GM23248 (cell line): ENCODE measurements around the gene RALGPS1. TPM values are rescaled to one million over a fixed set of nuclear protein-coding genes. Genes with fewer than 3 reads are reported as not detected.

Experiments
- DNase-seq: peaks from one replicate; pipeline ENCODE4 v3.0.0-alpha.2; 2015
- H2AFZ ChIP-seq: fragments of 200-600 bp; sonication (generic); 2 replicates; pipeline ENCODE4 v1.6.1; 2016; ENCODE audit warnings: antibody characterized with exemption
- H3F3A ChIP-seq: fragments of 200-600 bp; sonication (generic); 2 replicates; pipeline ENCODE4 v1.6.1; 2016; ENCODE audit warnings: mild to moderate bottlenecking, antibody characterized with exemption, mixed run types; ENCODE audit not compliant: insufficient read depth
- H3K27ac ChIP-seq: fragments of 200-600 bp; sonication (generic); 2 replicates; pipeline ENCODE4 v1.5.1; 2016; ENCODE audit warnings: mild to moderate bottlenecking
- H3K27me3 ChIP-seq: fragments of 200-600 bp; sonication (generic); replicated peaks from 2 replicates; pipeline ENCODE4 v1.6.1; 2016; ENCODE audit warnings: mild to moderate bottlenecking; ENCODE audit not compliant: insufficient read depth
- H3K36me3 ChIP-seq: fragments of 200-600 bp; sonication (generic); 2 replicates; pipeline ENCODE4 v1.6.1; 2016; ENCODE audit warnings: low read depth, mild to moderate bottlenecking
- H3K4me1 ChIP-seq: fragments of 200-600 bp; sonication (generic); 2 replicates; pipeline ENCODE4 v1.6.1; 2016; ENCODE audit warnings: mild to moderate bottlenecking; ENCODE audit not compliant: insufficient read depth
- H3K4me2 ChIP-seq: fragments of 200-600 bp; sonication (generic); one replicate; pipeline ENCODE4 v1.6.1; 2016; ENCODE audit warnings: mild to moderate bottlenecking; ENCODE audit not compliant: unreplicated experiment
- H3K4me3 ChIP-seq: fragments of 200-600 bp; sonication (generic); 2 replicates; pipeline ENCODE4 v1.5.1; 2016; ENCODE audit warnings: mild to moderate bottlenecking
- H3K79me2 ChIP-seq: fragments of 200-600 bp; sonication (generic); 2 replicates; pipeline ENCODE4 v1.6.1; 2016; ENCODE audit warnings: mild to moderate bottlenecking; ENCODE audit not compliant: insufficient read depth
- H3K9ac ChIP-seq: fragments of 200-600 bp; sonication (generic); 2 replicates; pipeline ENCODE4 v1.6.1; 2016; ENCODE audit warnings: mild to moderate bottlenecking
- H3K9me2 ChIP-seq: fragments of 200-600 bp; sonication (generic); 2 replicates; pipeline ENCODE4 v1.6.1; 2016; ENCODE audit warnings: mixed run types, mild to moderate bottlenecking, moderate library complexity; ENCODE audit not compliant: insufficient read depth
- H3K9me3 ChIP-seq: fragments of 200-600 bp; sonication (generic); one replicate; pipeline ENCODE4 v1.6.1; 2017; ENCODE audit warnings: low read depth
- H4K20me1 ChIP-seq: fragments of 200-600 bp; sonication (generic); 2 replicates; pipeline ENCODE4 v1.6.0; 2016; ENCODE audit not compliant: insufficient read depth
- EZH2 ChIP-seq: fragments of 200-600 bp; sonication (generic); IDR thresholded peaks from 2 replicates; pipeline ENCODE4 v1.6.1; 2018; ENCODE audit warnings: antibody characterized with exemption, mild to moderate bottlenecking; ENCODE audit not compliant: insufficient read depth, poor library complexity, severe bottlenecking
- EZH2phosphoT487 ChIP-seq: fragments of 200-600 bp; sonication (generic); IDR thresholded peaks from 2 replicates; pipeline ENCODE4 v1.6.1; 2018; ENCODE audit warnings: antibody characterized with exemption, moderate library complexity, mild to moderate bottlenecking, low read depth; ENCODE audit not compliant: insufficient read depth
- WGBS, 2 experiments: methylation state at CpG; one replicate each; pipeline ENCODE4 v1.1.6; 2015 to 2017; ENCODE audit warnings: low lambda C conversion rate in 2 of 2, low coverage in 1 of 2; ENCODE audit errors: missing lambda C conversion rate in 2 of 2; 5-methylcytosine and 5-hydroxymethylcytosine counted together
- in situ Hi-C: fragments of 300-500 bp; cut with MboI; formaldehyde crosslinking; loops from 2 replicates; pipeline ENCODE4 v1.15.0; 2020
- polyA plus RNA-seq: library from polyadenylated mRNA; unstranded; fragments of >200 nt; fragmentation: Nextera tagmentation; extraction: Ambion mirVana; gene quantifications from 2 replicates; pipeline ENCODE4 v1.2.1, GENCODE V29; 2016
- total RNA-seq: library from RNA; depleted of rRNA; stranded (reverse); fragments of >200 nt; shearing (Covaris generic); gene quantifications from 2 replicates; pipeline ENCODE4 v1.2.3, GENCODE V29; 2014

RALGPS1 gene
- total and polyA plus RNA-seq, 2 experiments from 2014 or later, result 0.54 to 1.8 TPM

DNA sequence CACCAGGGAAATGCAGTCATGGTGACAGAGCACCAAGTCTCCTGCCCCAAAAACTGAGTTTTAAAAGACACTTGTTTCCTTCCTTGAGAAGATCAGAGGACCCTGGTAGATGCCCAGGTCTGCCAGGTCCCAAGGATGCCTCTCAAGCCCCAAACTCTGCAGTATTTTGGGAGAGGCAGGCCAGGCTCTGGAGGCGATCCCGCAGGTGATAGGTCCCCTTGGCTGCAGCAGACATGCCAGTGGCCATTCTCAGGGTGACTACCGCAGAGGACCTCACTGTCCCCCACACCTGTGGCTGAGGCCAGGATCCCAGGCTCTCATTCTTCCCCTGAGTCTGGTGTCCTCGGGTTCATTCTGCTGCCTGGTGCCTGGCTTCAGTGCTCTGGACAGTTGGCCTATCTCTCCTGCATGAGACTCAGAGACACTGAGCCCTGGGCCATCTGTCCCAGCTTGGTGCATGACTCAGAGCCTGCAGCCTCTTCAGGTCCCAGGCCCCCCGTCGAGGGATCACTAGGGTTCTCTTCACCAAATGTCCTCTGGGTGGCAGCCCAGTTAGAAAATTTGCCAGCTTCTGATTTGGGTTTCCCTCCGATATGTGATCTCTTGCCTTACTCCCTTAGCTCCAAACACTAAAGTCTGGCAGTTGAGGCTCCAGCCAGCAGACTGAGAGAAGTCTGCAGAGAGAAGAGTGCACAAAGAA lies 290.3 kb downstream of the RALGPS1 start:
- DNase-seq, result peak; percentile 76
- H3K36me3 ChIP-seq, result no peaks in the 10 kb centered on the region
- no peaks in the 10 kb centered on the region for H3K79me2 ChIP-seq
- H3K27ac ChIP-seq, result no peak overlapping the region
- TF ChIP-seq EZH2 (no peak), EZH2phosphoT487 (no peak)
- peaks cover 3% of the 10 kb centered on the region; the same call in 1 of the 2 replicates for H3K27me3 ChIP-seq
- H3K9me2 ChIP-seq, result no peaks in the 10 kb centered on the region
- no peak overlapping the region for H3K4me3 ChIP-seq
- no peaks in the 10 kb centered on the region for H3K9me3 ChIP-seq
- no peaks in the 10 kb centered on the region for H3F3A ChIP-seq
- H3K9ac ChIP-seq, result no peak overlapping the region
- H3K4me2 ChIP-seq, result no peak overlapping the region
- no peak overlapping the region for H2AFZ ChIP-seq
- H3K4me1 ChIP-seq, result no peaks in the 10 kb centered on the region
- no peaks in the 10 kb centered on the region for H4K20me1 ChIP-seq
- in situ Hi-C loops, result loop anchor here (5.0 kb wide), 1 partner anchor 263 kb away; no protein-coding TSS in a partner anchor
- 44% methylated on average over 7 of the region's 7 CpGs for WGBS, 2 experiments

DNA sequence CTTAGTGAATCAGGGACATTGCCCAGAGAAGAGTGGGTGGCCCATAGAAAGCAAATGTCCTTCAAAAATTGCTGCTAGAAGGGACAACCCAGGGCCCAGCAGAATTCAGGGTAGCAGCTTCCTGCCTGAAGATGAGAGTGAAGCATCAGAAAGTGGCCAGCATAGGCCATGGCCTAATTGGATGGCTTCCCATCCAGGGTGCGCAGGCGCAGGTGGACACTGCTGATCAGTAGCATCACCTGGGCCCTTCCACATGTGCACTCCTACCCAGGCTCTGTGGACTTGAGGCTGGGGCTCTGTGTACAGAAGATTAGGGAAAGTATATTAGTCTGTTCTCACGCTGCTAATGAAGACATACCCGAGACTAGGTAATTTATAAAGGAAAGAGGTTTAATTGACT lies 291.4 kb downstream of the RALGPS1 start:
- no peaks in the 10 kb centered on the region for H3K79me2 ChIP-seq
- H3K9ac ChIP-seq, result no peak overlapping the region
- H3F3A ChIP-seq, result no peaks in the 10 kb centered on the region
- no peak overlapping the region for H2AFZ ChIP-seq
- 88 to 89% methylated on average over 4 of the region's 4 CpGs for WGBS, 2 experiments
- H3K9me3 ChIP-seq, result no peaks in the 10 kb centered on the region
- no peaks in the 10 kb centered on the region for H3K36me3 ChIP-seq
- no peak overlapping the region for H3K4me3 ChIP-seq
- no peaks in the 10 kb centered on the region for H4K20me1 ChIP-seq
- no peaks in the 10 kb centered on the region for H3K9me2 ChIP-seq
- no peak for DNase-seq
- no peak for TF ChIP-seq EZH2
- TF ChIP-seq EZH2phosphoT487, result no peak
- no peaks in the 10 kb centered on the region for H3K4me1 ChIP-seq
- no peak overlapping the region for H3K27ac ChIP-seq
- H3K4me2 ChIP-seq, result no peak overlapping the region
- peaks cover 3% of the 10 kb centered on the region; the same call in 1 of the 2 replicates for H3K27me3 ChIP-seq
- in situ Hi-C loops, result no loop called here

DNA sequence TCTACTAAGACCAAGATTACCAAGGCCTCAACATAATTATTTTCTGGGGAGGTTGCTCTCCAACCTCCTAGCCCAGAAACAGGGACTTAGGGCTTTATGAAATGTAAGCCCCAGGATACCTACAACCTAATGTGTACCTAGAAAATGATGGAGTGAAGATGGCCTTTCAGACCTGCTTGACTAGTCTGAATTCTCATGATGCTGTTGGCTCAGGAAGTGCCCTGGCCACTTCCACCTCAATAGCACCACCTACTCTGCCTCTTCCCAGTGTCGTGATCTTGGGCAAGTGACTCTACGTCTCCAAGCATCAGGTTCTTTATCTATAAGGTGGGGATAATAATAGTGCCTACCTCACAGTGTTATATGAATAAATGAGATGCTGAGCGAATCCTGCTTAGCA lies 292.1 kb downstream of the RALGPS1 start:
- Histone ChIP-seq H3K4me1 (no peaks in the 10 kb centered on the region), H3K4me3 (no peak overlapping the region), H4K20me1 (no peaks in the 10 kb centered on the region), H3K27me3 (peaks cover 3% of the 10 kb centered on the region; the same call in 1 of the 2 replicates), H3K79me2 (no peaks in the 10 kb centered on the region), H3K36me3 (no peaks in the 10 kb centered on the region), H3K9ac (no peak overlapping the region), H3K27ac (no peak overlapping the region), H3F3A (no peaks in the 10 kb centered on the region), H3K4me2 (no peak overlapping the region), H2AFZ (no peak overlapping the region), H3K9me2 (no peaks in the 10 kb centered on the region), H3K9me3 (no peaks in the 10 kb centered on the region)
- in situ Hi-C loops, result no loop called here
- TF ChIP-seq EZH2phosphoT487 (no peak), EZH2 (no peak)
- no peak for DNase-seq
- 90 to 94% methylated on average over 3 of the region's 3 CpGs for WGBS, 2 experiments

DNA sequence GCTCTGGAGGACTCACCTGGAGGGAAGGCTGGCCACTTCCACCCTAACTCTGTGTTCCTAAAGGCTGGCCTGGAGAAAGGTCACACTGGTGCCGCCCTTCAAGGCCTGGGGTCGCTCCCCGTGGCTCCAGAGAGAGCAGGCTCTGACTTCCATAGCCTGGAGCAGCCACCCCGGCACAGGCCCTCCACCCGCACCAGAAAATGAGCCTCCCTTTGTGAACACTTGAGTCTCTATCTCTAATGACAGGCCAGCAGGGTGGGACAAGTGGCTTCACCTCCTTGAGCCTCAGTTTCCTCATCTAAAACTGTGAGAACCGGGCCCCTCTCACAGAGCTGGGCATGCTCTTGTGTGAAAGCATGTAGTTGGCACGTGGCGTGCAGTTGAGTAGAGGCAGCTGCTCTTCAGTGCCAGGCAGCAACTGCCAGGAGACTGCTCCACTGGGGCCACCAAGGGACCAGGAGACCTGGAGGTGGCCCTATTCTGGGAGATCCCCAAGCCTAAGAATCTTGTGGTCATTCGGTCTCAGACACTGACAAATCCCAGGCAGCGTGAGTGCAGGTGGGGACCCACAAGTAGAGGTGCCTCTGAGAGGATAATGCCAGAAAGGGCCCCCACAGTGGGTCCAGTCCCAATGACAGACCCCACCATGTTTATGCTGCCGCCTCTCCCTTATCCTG lies 293.3 kb downstream of the RALGPS1 start:
- H3K4me2 ChIP-seq, result no peak overlapping the region
- no peaks in the 10 kb centered on the region for H3K9me3 ChIP-seq
- H3F3A ChIP-seq, result no peaks in the 10 kb centered on the region
- H3K4me3 ChIP-seq, result no peak overlapping the region
- TF ChIP-seq EZH2 (no peak), EZH2phosphoT487 (no peak)
- H3K9ac ChIP-seq, result no peak overlapping the region
- H3K27ac ChIP-seq, result no peak overlapping the region
- no peak for DNase-seq
- in situ Hi-C loops, result no loop called here
- H4K20me1 ChIP-seq, result no peaks in the 10 kb centered on the region
- no peak overlapping the region for H2AFZ ChIP-seq
- no peaks in the 10 kb centered on the region for H3K4me1 ChIP-seq
- H3K27me3 ChIP-seq, result peaks cover 3% of the 10 kb centered on the region; the same call in 1 of the 2 replicates
- H3K9me2 ChIP-seq, result no peaks in the 10 kb centered on the region
- H3K79me2 ChIP-seq, result no peaks in the 10 kb centered on the region
- WGBS, 2 experiments, result 76 to 77% methylated on average over 11 of the region's 11 CpGs
- no peaks in the 10 kb centered on the region for H3K36me3 ChIP-seq
